KOPT-K1 (cell line): ENCODE results near the gene UGT1A4.
"Not testable (repeated sequence)": the region's sequence is repeated elsewhere in the genome, so short reads cannot be mapped to it uniquely, and the experiment has no call there.

Experiments
- H3K27ac ChIP-seq: fragments of 200-600 bp; sonication (generic); 2 replicates; pipeline ENCODE4 v1.5.1; 2016; ENCODE audit warnings: antibody characterized with exemption, mild to moderate bottlenecking, low read depth, low read length; ENCODE audit not compliant: poor library complexity, severe bottlenecking
- H3K36me3 ChIP-seq: fragments of 200-600 bp; sonication (generic); 2 replicates; pipeline ENCODE4 v1.5.1; 2017; ENCODE audit warnings: antibody characterized with exemption, mild to moderate bottlenecking, low read length, moderate library complexity; ENCODE audit not compliant: insufficient read depth
- H3K9me3 ChIP-seq: fragments of 200-600 bp; sonication (generic); 2 replicates; pipeline ENCODE4 v1.5.1; 2017; ENCODE audit warnings: antibody characterized with exemption, low read length, mild to moderate bottlenecking; ENCODE audit not compliant: insufficient read depth, poor library complexity, severe bottlenecking

Gene UGT1A4

DNA sequence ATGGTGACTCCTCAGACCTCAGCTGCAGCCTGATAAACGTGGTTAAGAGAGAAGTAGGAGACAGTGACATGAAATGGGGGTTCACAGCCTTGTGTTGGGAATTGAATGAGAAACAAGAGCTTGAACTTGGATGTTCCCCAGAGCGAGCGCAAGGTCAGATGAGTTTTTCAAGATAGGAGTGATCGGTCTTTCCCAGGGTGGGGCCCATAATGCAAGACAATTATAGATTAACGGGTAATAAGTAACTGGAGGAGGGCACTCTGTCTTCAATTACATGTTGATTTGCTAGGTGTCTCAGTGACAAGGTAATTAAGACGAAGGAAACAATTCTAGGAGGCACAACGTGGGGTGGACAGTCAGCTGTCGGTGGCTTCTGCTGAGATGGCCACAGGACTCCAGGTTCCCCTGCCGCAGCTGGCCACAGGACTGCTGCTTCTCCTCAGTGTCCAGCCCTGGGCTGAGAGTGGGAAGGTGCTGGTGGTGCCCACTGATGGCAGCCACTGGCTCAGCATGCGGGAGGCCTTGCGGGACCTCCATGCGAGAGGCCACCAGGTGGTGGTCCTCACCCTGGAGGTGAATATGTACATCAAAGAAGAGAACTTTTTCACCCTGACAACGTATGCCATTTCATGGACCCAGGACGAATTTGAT, 5.8 kb upstream of the UGT1A4 start, which contains the start of gene UGT1A5:
Gene UGT1A5, plus strand, starts transcription at position 297 of the 651 bp plus-strand sequence. Its CDS starts 85 bp downstream, at position 382.
- Histone ChIP-seq H3K9me3 (no peaks in the 10 kb centered on the region), H3K36me3 (no peaks in the 10 kb centered on the region), H3K27ac (no peak within 1 kb of the TSS)

DNA sequence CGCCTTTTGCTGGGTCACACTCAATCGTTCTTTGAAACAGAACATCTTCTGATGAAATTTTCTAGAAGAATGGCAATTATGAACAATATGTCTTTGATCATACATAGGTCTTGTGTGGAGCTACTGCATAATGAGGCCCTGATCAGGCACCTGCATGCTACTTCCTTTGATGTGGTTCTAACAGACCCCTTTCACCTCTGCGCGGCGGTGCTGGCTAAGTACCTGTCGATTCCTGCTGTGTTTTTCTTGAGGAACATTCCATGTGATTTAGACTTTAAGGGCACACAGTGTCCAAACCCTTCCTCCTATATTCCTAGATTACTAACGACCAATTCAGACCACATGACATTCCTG, 5.3 kb upstream of the UGT1A4 start:
- H3K9me3 ChIP-seq = no peaks in the 10 kb centered on the region
- no peak overlapping the region for H3K27ac ChIP-seq
- H3K36me3 ChIP-seq = no peaks in the 10 kb centered on the region

DNA sequence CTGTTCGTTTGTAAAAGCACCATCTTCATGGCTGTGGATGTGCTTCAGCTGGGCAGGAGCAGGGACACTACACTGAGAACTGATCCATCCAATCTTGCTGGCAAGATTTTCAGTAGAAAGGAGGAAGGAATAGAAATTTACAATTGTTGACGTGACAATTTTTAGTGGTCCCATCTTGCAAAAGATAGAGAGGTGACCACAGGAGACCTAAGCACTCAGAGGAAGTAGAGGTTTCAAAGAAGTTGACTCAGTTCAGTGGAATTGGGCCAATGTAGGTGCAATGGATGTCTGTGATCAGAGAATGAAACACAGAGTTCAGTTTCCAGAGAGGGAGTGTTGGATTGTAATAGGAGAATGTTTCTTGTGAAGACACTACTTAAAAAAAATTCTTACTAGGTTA, 4.4 kb upstream of the UGT1A4 start:
- no peaks in the 10 kb centered on the region for H3K36me3 ChIP-seq
- no peak overlapping the region for H3K27ac ChIP-seq
- no peaks in the 10 kb centered on the region for H3K9me3 ChIP-seq

DNA sequence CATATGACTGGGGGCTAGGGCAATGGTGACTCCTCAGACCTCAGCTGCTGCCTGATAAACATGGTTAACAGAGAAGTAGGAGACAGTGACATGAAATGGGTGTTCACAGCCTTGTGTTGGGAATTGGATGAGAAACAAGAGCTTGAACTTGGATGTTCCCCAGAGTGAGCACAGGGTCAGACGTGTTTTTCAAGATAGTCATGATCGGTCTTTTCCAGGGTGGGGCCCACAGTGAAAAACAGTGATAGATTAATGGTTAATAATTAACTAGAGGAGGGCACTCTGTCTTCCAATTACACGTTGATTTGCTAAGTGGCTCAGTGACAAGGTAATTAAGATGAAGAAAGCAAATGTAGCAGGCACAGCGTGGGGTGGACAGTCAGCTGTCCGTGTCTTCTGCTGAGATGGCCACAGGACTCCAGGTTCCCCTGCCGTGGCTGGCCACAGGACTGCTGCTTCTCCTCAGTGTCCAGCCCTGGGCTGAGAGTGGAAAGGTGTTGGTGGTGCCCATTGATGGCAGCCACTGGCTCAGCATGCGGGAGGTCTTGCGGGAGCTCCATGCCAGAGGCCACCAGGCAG, 10.3 kb downstream of the UGT1A4 start, which contains the start of gene UGT1A3:
Gene UGT1A3, plus strand, starts transcription at position 320 of the 579 bp plus-strand sequence. Its CDS starts 85 bp downstream, at position 405.
- no peak within 1 kb of the TSS for H3K27ac ChIP-seq
- H3K9me3 ChIP-seq = no peaks in the 10 kb centered on the region
- H3K36me3 ChIP-seq = no peaks in the 10 kb centered on the region

DNA sequence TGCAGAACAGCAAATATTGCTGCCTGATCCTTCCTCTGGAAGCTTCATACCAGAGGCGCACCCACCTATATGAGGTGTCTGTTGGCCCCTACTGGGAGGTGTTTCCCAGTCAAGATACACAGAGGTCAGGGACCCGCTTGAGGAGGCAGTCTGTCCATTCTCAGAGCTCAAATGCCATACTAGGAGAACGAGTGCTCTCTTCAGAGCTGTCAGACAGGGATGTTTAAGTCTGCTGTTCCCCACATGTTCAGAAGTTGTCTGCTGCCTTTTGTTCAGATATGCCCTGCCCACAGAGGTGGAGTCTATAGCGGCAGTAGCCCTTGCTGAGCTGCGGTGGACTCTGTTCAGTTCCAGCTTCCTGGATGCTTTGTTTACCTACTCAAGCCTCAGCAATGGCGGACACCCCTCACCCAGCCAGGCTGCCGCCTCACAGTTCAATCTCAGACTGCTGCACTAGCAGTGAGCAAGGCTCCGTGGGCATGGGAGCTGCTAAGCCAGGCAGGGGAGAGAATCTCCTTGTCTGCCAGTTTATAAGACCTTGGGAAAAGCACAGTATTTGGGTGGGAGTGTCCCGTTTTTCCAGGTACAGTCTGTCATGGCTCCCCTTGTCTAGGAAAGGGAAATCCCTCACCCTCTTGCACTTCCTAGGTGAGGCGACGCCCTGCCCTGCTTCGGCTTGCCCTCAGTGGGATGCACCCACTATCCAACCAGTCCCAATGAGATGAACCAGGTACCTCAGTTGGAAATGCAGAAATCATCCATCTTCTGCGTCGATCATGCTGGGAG, 18.5 kb downstream of the UGT1A4 start:
- not testable (repeated sequence) for H3K9me3 ChIP-seq, H3K27ac ChIP-seq, H3K36me3 ChIP-seq

DNA sequence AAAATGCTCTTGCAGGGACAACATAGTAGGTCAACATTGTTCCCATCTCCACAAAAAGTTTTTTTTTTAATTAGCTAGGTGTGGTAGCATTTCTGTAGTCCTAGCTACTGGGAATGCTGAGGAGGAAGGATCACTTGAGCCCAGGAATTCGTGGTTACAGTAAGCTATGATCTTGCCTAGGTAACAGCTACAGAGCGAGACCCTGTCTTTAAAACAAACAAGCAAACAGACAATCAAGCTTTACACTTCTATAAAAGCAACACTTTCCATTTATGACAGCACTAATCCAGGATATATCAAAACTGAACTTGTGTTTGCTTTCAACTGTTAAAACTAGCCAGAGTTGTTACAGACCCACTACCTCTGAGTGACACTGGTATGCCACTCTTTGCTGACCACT, 22.3 kb downstream of the UGT1A4 start:
- Histone ChIP-seq H3K9me3 (peaks cover 4% of the 10 kb centered on the region), H3K27ac (no peak overlapping the region), H3K36me3 (no peaks in the 10 kb centered on the region)

DNA sequence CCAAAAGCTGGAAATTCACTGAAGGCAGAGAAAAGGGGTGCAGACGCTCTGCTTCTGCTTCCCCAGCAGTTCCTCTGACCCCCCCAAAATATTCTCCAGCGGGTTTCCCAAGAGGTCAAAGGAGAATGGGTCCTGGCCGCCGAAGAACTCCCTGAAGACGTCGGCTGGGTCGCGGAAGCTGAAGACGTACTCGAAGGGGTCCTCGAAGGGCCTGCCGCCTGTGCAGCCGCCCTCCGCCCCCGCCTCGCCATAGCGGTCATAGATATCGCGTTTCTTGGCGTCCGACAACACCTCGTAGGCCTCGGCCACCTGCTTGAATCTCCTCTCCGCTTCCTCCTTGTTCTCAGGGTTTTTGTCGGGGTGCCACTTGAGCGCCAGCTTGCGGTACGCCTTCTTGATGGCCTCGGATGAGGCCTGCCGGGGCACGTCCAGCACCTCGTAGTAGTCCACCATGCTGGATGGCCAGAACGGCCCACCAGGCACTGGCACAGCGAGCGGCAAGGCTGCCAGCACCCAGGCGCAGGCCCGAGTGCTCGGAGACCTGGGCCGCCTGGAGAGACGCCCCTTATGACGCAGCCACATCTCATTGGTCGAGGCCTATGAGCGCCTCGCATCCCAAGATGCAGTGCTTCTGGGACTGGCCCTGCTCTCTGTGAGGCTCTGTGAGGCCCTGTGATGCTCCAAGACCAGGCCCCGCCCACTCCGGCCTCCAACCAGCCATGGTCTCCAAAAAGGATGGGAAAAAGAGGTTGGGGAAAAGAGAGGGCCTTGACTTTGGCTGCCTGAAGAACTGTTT, 25.1 kb downstream of the UGT1A4 start:
- H3K27ac ChIP-seq = no peak overlapping the region
- H3K36me3 ChIP-seq = no peaks in the 10 kb centered on the region
- H3K9me3 ChIP-seq = no peaks in the 10 kb centered on the region

DNA sequence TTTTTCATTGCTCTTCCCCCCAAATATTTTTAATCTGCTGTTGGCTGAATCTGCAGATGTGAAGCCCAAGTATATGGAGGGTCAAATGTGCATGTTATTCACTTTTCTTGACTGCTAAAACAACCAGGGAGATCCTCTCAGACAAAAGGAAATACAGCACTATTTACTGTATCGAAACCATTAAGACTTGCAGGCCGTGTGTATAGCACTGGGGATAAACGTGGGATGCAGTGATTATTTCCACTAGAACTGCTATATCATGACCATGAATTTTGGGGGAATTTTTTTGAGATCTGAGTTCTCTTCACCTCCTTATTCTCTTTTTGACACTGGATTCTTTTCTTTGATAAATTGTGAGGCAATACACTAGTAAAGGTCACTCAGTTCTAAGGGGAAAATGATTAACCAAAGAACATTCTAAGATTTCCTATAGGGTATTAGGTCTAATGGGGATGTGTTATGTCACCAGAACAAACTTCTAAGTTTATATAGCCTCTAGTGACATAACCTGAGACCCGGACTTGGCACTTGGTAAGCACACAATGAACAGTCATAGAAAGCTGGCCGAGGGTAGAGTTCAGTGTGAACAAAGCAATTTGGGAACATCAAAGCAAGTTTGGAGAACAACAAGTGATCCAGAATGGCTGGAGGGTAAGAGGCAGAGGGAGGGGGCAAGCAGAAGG, 26.7 kb downstream of the UGT1A4 start:
- Histone ChIP-seq H3K27ac (no peak overlapping the region), H3K9me3 (peaks cover 2% of the 10 kb centered on the region), H3K36me3 (no peaks in the 10 kb centered on the region)

DNA sequence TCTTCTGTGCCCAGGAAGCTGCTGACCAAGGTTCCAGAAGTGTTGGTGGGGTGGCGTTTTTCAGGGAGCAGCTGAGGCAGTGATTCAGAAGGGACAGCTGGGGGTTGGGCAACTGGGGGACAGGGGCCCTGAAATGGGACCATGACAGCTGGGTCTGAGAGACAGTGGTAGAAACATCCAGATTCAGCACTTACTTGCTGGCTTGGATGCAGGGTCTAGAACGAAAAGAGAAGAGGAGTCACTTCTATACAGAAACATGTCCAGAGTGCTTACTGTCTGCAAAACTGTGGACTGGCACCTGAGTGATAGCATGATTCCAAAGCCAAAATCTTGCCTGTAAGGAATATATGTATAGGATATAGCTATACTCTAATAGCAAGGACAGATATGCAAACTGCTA, 27.3 kb downstream of the UGT1A4 start:
- not testable (repeated sequence) for H3K36me3 ChIP-seq, H3K27ac ChIP-seq, H3K9me3 ChIP-seq

DNA sequence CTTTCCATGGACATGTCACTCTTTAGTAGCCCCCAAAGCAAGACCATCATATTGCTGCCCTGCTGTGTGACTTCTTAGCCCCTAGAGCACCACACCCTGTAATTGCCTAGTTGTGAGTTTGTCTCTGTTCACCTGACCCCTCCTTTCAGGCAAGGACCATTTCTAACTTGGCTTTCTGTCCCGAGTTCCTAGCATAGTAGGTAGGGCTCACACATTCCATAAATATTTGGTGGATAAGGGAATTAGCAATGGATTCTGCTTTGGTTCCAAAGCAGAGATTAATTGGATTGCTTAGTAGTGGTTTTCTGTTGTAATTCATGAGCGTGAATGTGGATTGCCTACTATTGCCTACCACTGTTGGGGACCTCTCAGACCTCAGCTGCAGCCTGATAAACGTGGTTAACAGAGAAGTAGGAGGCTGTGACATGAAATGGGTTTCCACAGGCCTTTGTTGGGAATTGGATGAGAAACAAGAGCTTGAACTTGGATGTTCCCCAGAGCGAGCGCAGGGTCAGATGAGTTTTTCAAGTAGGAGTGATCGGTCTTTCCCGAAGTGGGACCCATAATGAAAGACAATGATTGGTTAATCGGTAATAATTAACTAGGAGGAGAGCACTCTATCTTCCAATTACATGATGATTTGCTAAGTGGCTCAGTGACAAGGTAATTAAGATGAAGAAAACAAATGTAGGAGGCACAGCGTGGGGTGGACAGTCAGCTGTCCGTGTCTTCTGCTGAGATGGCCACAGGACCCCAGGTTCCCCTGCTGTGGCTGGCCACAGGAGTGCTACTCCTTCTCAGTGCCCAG, 28.1 kb downstream of the UGT1A4 start:
- H3K9me3 ChIP-seq = peaks cover 16% of the 10 kb centered on the region
- H3K36me3 ChIP-seq = no peaks in the 10 kb centered on the region
- no peak overlapping the region for H3K27ac ChIP-seq

DNA sequence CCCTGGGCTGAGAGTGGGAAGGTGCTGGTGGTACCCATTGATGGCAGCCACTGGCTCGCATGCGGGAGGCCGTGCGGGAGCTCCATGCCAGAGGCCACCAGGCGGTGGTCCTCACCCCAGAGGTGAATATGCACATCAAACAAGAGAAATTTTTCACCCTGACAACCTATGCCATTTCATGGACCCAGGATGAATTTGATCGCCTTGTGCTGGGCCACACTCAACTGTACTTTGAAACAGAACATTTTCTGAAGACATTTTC, 28.7 kb downstream of the UGT1A4 start:
- no peak overlapping the region for H3K27ac ChIP-seq
- peaks cover 17% of the 10 kb centered on the region for H3K9me3 ChIP-seq
- no peaks in the 10 kb centered on the region for H3K36me3 ChIP-seq

DNA sequence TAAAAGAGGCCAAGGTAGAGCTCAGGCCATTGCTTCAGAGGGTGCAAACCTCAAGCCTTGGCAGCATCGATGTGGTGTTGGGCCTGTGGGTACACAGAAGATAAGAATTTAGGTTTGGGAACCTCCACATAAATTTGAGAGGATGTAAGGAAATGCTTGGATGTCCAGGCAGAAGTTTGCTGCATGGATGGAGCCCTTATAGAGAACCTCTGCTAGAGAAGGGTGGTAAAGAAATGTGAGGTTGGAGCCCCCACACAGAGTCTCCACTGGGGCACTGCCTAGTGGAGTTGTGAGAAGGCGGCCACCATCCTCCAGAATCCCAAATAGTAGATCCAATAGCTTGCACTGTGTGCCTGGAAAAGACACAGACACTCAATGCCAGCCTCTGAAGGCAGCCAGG, 32.2 kb downstream of the UGT1A4 start:
- H3K9me3 ChIP-seq = peaks cover 17% of the 10 kb centered on the region
- not testable (repeated sequence) for H3K36me3 ChIP-seq, H3K27ac ChIP-seq

DNA sequence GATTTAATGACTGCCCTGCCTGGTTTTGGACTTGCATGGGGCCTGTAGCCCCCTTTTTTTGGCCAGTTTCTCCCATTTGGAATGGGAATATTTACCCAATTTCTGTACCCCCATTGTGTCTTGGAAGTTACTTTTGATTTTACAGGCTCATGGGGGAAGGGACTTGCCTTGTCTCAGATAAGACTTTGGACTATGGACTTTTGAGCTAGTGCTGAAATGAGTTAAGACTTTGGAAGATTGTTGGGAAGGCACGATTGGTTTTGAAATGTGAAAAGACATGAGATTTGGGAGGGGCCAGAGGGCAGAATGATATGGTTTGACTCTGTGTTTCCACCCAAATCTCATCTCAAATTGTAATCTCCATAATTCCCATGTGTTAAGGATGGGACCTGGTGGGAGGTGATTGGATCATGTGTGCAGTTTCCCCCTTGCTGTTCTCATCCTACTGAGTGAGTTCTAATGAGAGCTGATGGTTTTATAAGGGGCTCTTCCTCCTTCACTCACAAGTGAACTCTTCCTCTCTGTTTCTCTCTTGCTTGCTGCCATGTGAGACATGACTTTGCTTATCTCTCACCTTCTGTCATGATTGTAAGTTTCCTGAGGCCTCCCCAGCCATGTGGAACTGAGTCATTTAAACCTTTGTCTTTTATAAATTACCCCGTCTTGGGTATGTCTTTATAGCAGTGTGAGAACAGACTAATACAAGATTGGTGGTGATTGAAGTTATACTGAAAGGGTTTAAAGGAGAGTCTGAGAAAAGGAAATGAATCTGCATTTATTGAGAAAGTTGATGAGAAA, 32.9 kb downstream of the UGT1A4 start:
- not testable (repeated sequence) for H3K36me3 ChIP-seq, H3K27ac ChIP-seq
- peaks cover 17% of the 10 kb centered on the region for H3K9me3 ChIP-seq
